Activated naive CD4-positive, alpha-beta T cell treated with anti-CD3 and anti-CD28 coated beads, Interleukin-2, amount 50 U/mL, for 16 hours (primary cell): Measurements from ENCODE around the gene SS18L1.

Experiments
- DNase-seq: peaks from one replicate; pipeline ENCODE4 v3.0.0-alpha.2; 2020

SS18L1 gene

GRCh38 chr20:62230276-62230675 is 86.7 kb downstream of the SS18L1 start:
- no peak for DNase-seq

- DNase-seq: no peak
Measured at GRCh38 chr20:62230696-62231095, 87.1 kb downstream of the SS18L1 start.

GRCh38 chr20:62231292-62231691 is 87.7 kb downstream of the SS18L1 start:
- no peak for DNase-seq
